Lower leg skin (tissue), 4 donors: Measurements from ENCODE around the gene TNNI2. TPM values are rescaled to one million over a fixed set of nuclear protein-coding genes. Genes with fewer than 3 reads are reported as not detected.

Experiments
- DNase-seq, 2 donors: peaks; one replicate each; pipeline ENCODE4 v3.0.0-alpha.2; 2019; ENCODE audit warnings: low spot score in 2 of 2
- H3K4me3 ChIP-seq: fragments of 200-600 bp; sonication (generic); 2 replicates; pipeline ENCODE4 v1.5.1; 2017; ENCODE audit warnings: mild to moderate bottlenecking, low read depth; ENCODE audit not compliant: poor library complexity, severe bottlenecking
- CTCF ChIP-seq, 3 donors: fragments of 450-650 bp; IDR thresholded peaks; one replicate each; pipeline ENCODE4 v1.5.1; 2016; ENCODE audit warnings: antibody characterized with exemption in 3 of 3, mild to moderate bottlenecking in 3 of 3, moderate library complexity in 2 of 3
- POLR2A ChIP-seq, 2 donors: fragments of 450-650 bp; IDR thresholded peaks; one replicate each; pipeline ENCODE4 v1.6.1; 2016 to 2017; ENCODE audit warnings: antibody characterized with exemption in 2 of 2, mild to moderate bottlenecking in 1 of 2, moderate library complexity in 1 of 2
- WGBS, 2 donors: methylation state at CpG; one replicate each; pipeline ENCODE4 v1.1.5; 2018; 5-methylcytosine and 5-hydroxymethylcytosine counted together
- intact Hi-C: fragments of 100-400 bp; cut with DNase I; formaldehyde crosslinking; loops from one replicate; pipeline ENCODE4 v1.15.0; 2023; ENCODE audit warnings: low total_unique reads
- total RNA-seq, 4 donors: library from RNA; depleted of rRNA; stranded (reverse); fragments of >200 nt; gene quantifications; one replicate each; pipeline ENCODE4 v1.1.0, GENCODE V29; 2016

TNNI2 gene
- total RNA-seq, 4 donors from 2014 or later = 10.7 to 17.7 (median 15.8) TPM

- TF ChIP-seq POLR2A (IDR thresholded peaks at IDR 0.05) (no peak), CTCF (IDR thresholded peaks at IDR 0.05) (no peak)
- no peak for DNase-seq
- WGBS, 2 donors = 69 to 91% methylated on average over 14 of the region's 14 CpGs
- intact Hi-C loops = no loop called here
- H3K4me3 ChIP-seq = no peak overlapping the region
These were observed 24.0 kb downstream of the TNNI2 start for GRCh38 chr11:1862588-1863351.

DNA sequence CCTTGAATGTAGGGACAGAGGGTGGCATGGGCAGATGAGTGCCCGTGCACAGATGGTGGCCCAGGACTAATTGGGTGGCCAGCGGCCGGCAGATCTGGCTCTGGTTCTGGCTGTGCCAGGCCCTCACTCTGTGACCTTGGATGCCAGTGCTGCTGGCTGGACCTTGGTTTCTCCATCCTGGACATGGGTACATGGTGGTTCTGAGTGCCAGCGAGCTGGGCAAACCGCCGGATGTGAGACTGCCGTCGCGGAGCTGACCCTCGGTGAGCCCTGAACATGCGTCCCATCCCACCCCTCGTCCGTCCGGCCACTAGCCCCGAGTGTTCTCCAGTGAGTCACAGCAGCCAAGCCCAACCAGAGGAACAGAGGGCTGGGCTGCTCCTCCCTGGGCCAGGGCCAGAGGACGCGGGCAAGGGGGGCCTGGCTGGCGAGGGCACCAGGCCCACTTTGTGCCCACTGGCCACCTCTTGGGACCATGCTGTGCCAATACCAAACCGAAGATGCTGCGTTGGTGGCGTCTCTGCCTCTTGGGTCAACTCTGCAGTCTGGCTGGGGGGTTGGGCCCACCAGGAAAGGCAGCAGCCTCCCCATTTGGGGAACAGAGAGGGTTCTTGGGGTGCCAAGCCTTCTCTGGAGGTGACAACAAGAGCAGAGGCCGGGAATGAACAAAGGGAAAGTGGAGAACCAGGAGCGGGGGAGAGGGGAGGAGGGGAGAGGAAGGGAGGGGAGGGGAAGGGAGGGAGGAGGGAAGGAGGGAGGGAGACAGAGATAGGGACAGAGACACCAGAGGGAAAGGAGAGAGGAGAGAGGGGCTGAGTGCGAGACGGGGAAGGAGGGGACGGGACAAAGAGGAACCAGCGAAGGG lies 24.8 kb downstream of the TNNI2 start:
- WGBS, 2 donors = 19 to 23% methylated on average over 13 to 25 of the region's 27 CpGs
- peak; percentile 77 to 96 for DNase-seq
- intact Hi-C loops = no loop called here
- no peak overlapping the region for H3K4me3 ChIP-seq
- TF ChIP-seq POLR2A (IDR thresholded peaks at IDR 0.05) = no peak
- TF ChIP-seq CTCF (IDR thresholded peaks at IDR 0.05) = no peak

- no peak overlapping the region for H3K4me3 ChIP-seq
These were observed 25.4 kb downstream of the TNNI2 start for GRCh38 chr11:1864231-1864630.

GRCh38 chr11:1864831-1865665 lies 26.3 kb downstream of the TNNI2 start:
- H3K4me3 ChIP-seq = no peak overlapping the region
- TF ChIP-seq CTCF (IDR thresholded peaks at IDR 0.05) (no peak), POLR2A (IDR thresholded peaks at IDR 0.05) (no peak)
- no peak for DNase-seq
- intact Hi-C loops = no loop called here
- WGBS, 2 donors = 73 to 81% methylated on average over 30 of the region's 30 CpGs

More at GRCh38 chr11:1864231-1864630, 25.4 kb downstream of the TNNI2 start:
- TF ChIP-seq CTCF (IDR thresholded peaks at IDR 0.05) = no peak
- no peak for TF ChIP-seq POLR2A (IDR thresholded peaks at IDR 0.05)
- DNase-seq = no peak
- intact Hi-C loops = no loop called here
- WGBS, 2 donors = 39 to 44% methylated on average over 18 of the region's 18 CpGs

DNA sequence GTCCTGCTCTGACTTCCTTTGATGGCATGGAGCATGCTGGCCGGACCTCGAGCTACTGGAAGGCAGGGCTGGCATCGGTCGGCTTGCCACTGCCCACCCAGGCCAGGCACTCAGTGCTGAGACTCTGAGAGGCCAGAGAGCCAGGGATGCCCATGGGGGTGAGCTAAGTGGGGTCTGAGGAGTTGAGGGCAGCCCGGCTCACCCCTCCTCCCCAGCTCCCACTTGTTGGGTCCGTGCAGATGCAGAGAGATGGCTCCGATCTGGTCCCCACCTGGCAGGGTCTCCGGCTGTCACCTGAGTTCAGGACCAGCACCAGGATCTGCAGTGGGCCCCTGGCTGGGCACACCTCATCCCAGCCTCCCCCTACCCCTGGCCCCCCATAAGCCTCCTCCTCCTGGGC lies 27.4 kb downstream of the TNNI2 start:
- intact Hi-C loops = no loop called here
- TF ChIP-seq CTCF (IDR thresholded peaks at IDR 0.05) (no peak), POLR2A (IDR thresholded peaks at IDR 0.05) (no peak)
- no peak overlapping the region for H3K4me3 ChIP-seq
- no peak for DNase-seq
- 86 to 94% methylated on average over 6 to 8 of the region's 8 CpGs for WGBS, 2 donors
